Activated CD8-positive, alpha-beta memory T cell treated with anti-CD3 and anti-CD28 coated beads for 1 hour (primary cell): Measurements from ENCODE around the gene GREB1.

Source experiments
- DNase-seq, 2 donors: peaks; one replicate each; pipeline ENCODE4 v3.0.0-alpha.2; 2020; ENCODE audit warnings: low read depth in 1 of 2; ENCODE audit errors: extremely low read depth in 1 of 2

GREB1 gene

DNA sequence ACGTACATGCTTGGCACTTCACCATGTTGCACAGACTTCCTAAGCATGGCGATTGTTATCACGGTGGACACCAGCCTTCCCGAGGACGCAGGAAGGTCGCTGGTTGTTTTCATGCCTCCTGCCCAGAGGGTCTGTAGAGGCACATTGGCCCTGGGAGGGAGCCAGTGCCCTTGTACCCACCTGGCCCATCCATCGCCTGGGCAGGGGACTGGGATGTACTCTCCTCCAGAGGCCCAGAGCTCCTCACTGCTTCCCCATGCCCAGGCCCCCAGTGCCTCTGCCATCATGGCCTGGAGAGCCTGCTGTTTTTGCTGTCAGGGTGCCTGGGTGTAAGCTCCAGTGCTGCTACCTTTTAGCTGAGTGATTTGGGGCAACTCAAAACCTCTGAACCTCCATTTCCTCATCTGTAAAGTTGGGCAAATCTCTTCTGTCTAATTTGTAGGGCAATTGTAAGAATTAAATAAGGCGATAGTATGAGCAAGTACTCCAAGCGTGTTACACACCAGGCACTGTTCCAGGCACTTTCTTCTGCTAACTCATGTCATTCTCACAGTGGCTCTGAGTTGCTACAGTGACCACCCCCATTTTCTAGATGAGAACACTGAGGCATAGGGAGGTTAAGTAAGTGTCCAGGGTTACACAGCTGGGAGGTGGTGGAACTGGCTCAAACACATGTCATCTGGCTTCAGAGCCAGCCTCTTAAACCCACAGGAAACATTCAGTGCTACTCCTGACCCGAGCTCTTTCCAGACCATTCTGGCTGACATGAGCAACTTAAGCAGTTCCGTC lies 45.3 kb downstream of the GREB1 start:
- no peak for DNase-seq

DNA sequence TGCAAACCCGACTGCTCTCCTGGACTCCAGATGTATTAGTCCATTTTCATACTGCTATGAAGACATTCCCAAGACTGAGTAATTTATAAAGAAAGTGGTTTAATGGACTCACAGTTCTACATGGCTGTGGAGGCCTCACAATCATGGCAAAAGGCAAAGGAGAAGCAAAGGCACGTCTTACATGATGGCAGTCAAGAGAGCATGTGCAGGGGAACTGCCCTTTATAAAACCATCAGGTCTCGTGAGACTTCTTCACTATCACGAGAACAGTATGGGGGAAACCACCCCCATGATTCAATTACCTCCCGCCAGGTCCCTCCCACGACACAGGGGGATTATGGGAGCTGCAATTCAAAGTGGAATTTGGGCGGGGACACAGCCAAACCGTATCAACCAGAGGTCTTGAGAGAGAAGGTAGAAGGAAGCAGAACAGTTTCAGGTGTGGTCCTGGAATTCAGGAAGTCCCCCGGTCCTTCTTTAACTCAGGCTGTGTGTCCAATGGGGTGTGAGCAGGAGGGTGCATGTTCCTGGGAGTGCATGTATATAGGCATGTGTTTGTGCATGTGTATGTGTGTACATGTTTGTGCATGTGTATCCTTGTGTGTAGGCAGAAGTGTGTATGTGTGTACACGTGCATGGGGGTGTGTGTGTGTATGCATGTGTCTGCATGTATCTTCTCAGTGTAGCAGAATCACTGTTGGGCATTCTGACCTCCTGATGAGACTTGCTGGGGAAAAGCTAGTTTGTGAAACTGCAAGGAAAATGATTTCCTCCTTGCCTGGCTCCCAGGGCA lies 46.2 kb downstream of the GREB1 start:
- no peak for DNase-seq

DNA sequence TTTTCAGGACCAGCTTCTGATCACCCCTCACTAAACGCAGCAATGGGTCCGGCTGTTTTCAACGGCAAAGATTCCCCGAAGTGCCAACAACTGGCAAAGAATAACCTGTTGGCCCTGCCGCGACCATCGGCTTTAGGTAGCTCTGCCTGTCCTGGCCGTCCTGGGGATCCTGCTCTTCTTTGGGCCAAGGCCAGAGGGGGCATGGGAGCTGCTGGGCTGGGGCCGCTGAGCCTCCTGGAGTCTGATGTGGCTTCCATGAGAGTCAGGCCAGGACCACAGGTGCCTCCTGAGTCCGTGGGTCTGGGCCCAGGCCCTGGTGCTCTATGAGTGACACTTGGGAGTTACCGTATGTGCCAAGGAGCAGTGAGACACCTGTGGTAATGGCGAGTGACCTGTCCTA lies 46.9 kb downstream of the GREB1 start:
- no peak for DNase-seq

DNA sequence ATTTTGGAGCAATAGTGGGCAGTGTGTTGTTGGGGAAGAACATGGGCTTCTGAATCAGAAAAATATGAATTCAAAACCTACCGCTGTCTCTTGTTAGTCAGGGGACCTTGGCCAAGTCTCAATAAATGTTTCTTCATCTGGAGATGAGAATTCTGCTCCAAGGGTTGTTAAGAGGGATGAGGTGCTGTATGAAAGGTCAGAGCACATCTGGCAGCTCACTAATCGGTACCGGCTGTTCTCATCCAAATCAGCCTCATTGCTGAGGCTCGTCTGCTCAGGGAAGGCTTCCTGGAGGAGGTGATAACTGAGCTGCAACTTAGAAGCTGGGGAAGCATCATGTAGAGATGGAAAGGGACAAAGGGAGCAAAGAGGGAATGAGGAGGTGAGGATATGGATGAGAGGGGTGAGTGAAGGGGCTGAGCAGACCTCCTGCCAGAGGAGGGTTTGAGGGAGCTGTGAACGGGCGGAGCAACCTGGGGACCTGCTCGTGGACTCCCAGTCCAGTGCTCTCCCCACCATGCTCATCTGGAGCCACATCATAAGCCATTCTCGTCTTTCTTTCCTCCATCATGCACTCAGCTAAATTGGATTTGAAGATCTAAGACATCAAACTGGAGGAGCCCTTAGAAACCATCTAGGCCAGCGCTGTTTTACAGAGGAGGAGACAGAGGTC lies 47.4 kb downstream of the GREB1 start:
- no peak for DNase-seq

DNA sequence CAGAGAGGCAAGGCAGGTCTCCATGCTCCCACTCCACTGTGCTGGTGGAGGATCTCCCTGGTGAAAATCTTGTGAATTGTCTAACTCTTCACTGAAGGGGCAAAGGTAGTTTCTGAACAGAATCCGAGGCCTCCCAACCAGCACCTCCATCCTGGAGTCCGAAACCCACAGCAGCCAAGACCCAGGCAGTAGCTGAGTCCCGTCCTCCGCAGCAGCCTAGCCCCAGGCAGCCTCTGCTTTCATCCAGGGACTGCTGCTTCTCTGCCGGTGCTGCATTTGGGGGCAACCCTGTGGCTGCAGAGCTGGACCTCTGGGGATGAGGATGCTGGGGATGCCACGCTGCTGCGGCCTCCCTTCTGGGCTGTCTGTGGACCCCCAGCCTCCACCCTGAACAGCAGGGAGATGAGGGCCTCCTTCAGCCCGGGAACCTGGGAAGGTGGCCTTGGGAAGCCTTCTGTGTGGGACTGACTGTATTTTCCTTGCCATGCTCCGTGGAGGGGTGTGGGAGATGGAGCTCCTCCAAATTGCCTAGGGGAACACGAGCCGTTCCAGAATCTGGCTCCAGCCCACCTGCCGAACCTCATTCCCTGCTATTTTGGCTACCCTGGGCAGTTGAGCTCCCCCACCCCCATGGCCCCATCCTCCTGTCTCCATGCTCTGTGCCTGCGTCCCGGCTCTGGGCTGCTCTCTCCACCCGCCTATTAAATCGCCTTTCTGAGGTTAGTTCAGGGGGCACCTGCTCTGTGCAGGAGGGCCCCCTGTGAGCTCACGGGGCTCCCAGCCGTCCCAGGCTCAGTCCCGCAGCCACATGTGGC lies 48.2 kb downstream of the GREB1 start:
- no peak for DNase-seq

DNA sequence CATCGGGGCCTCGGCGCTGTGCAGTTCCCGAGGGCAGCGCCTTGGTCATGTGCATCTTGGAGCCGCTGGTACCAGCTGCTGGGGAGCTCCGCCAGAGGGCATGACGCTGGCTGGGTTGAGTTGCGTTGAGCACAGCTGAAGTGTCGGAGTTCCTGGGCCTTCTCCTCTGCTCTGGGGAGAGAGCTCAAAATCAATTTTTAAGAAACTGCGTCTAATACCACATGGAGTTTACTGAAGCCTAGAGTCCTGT lies 48.7 kb downstream of the GREB1 start:
- DNase-seq, result no peak

DNA sequence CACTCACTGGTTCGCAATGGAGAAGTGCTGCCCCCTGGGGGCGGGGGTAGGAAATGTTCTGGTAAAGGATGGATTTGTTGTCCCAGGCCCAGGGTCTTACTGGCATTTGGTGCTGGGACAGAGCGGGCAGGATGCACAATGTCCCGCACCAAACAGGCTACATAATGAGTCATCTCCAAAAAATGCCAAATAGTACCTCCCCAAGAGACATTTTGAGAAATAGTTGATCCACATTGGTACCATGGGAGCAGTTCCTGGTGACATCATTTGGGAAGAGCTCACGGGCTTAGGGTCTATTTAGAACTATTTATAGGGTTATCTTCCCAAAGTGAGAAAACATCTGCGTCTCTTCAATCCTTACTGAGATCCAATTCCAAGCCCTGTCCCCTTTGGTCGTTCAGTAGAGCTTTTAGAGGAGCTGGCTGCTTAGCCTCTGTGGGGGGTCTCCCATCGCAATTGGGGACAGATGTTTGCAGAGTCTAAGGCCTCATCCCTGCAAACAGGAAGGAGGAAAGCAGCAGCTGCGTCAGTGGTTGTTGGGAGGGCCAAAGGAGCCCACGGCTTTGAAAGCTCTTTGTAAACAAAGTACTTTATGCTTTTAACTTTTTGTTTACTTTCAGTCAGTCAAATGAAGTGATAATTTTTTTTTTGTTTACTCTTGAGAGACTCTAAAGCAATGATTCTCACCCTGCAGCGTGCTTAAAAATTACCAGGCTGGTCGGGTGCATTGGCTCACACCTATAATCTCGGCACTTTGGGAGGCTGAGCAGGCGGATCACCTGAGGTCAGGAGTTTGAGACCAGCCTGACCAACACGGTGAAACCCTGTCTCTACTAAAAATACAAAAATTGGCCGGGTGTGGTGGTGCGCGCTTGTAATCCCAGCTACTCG lies 49.3 kb downstream of the GREB1 start:
- DNase-seq, result peak in 1 of 2 donors; percentile 39

DNA sequence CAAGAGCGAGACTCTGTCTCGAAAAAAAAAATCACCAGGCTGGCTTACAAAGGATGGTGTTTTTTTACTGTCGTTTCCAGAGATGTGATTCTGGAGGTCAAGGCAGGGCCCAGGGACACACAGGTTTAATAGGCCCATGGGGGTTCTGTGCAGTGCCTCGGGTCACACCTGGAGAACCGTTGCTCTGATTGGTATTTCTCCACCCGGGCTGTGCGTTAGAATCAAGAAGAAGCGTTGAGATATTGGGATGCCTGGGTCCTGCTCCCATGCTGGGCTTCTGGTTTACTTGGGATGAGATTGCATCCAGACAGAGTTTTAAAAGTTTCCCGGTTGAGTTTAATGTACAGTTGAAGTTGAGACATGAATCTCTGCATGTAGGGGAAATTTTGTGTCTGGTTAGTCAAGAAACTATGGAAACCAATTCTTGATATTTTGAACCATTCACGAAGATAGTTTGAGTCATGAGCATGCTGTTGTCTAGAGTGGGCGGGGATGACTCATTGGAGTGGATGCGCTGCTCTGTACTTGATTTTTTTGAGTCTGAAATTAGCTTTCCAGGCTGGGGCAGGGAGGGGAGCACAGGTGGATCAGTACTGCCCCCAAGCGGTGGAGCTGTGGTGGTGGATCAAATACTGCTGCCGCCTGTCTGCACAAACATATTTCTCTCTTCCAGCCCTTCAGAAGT lies 50.1 kb downstream of the GREB1 start:
- peak in 1 of 2 donors; percentile 44 for DNase-seq

DNA sequence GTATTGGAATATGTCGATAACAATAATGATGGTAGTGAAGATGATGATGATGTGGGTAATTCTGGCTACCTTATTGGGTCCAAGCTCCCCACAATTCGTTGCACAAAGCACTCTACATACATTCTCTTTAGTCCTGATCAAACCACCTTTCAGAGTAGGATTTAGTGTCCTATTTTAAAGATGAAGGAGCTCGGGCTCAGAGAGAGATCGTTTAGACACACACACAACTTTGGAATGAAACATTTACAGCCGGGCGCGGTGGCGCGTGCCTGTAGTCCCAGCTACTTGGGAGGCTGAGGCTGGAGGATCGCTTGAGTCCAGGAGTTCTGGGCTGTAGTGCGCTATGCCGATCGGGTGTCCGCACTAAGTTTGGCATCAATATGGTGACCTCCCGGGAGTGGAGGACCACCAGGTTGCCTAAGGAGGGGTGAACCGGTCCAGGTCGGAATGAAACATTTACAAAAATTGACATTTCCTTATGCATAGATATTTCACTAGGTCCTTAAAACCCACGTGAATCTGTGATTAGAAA lies 50.7 kb downstream of the GREB1 start:
- DNase-seq, result no peak

DNA sequence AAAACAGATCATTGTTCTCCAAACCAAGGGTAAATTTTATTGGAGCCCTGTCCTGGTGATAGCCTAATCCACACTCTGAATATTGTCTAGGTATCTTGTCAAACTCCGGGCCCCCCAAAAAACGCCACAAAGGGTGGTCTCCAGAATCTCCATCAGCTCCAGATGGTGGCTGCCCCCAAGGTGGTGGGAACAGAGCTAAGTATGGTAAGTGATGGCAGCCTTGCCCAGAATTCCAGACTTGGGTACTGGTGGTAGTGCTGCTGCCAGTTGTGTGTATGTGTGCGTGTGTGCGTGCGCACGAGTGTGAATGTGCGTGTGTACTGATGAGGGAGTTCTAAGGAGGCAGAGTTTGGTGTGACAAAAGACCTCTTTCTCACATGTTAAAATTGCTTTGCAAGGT lies 51.2 kb downstream of the GREB1 start:
- no peak for DNase-seq

DNA sequence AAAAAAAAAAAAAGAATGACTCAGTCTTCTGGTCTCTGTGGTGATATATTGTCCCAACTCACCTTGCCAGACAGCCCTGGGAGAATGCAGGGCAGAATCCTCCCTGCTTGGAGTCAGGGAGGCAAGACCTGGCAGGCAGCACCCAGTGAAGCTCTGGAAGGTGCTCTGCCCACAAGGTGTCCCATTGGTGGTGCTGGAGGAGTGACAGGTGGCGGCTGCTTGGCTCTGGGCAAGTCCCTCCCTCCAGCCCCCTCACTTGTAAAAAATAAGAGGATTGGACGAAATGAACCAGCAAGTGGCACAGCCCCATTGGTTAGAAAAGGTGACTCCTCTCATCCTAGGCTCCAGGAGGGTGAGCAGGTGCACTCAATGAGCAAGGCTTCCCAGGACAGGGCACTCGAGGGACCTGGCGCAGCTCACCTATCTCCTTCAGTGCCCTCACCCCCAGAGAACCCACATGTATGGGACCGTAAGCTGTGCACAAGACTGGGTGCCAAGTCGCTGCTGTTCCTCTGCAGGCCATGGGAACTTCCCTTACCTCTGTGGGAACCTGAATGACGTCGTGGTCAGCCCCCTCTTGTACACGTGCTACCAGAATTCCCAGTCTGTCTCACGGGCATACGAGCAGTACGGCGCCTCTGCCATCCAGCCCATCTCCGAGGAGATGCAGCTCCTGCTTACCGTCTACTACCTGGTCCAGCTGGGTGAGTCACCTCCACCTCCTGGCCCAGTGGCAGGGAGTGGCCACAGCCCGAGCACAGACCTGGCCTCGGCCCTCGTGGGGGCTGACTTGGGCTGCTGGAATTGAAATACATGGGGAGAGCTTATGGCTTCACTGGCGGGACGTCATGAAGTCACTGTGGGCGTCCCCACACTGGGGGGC lies 54.6 kb downstream of the GREB1 start:
- DNase-seq, result no peak

DNA sequence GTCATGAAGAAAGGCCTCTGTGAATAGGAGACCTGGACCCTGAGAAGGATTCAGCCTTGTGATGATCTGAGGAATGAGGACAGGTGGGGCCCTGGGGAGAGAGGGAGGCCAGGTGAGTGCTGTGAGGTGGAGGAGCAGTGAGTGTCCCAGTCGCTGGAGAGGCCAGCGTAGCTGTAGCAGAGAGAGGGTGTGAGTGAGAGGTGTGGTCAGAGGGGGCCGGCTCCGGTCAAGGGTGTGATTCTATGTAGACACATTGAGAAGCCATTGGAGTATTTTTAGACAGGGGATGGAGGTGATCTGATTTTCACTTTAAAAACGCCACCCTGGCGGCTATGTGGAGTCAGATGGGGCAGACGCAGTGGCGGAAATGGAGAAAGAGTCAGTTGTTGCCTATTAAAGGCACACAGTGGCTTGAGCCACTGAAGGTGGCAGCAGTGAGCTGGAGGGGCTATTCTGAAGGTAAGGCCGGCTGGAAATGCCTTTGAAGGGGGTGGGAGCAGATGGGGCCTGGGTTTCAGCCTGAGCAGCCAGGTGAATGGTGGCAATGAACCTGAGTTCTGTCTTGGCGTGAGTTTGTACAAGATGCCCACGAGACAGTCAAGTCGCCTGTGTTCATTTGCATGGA lies 55.6 kb downstream of the GREB1 start:
- DNase-seq, result no peak

DNA sequence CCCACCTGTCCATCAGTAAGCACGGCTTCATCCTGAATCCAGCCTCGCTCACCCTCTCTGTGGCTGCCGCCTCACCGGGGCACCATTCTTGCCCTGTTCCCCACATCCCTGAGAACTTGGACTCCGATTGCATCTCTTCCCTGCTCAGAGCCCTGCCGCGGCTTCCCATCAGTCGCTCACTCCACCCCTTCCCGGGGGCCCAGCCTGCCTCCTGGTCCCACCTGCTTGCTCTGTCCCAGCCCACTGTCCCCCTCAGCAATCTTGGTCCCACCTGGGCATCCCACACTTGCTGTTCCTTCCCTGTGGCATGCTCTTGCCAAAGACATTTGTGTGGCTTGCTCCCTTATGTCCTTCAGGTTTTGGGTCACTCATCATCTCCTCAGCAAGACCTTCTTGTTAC lies 56.3 kb downstream of the GREB1 start:
- no peak for DNase-seq

DNA sequence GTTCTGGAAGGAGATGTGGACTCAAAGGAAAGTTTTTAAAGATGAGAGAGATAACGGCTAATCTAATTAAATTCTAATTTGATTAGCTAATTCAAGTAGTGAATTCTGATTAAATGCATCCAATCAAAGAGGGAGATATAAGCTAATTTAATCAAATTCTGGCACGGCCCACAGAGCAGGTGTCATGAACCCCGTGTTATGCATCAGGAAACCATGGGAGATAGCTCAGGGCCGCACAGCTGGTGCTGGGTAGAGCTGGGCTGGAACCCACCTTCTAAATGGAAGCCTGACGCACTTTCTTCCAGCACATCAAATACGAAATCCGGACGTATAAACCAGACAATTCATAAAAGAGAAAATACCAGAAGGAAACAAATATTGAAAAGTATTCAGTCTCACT lies 57.2 kb downstream of the GREB1 start:
- no peak for DNase-seq

DNA sequence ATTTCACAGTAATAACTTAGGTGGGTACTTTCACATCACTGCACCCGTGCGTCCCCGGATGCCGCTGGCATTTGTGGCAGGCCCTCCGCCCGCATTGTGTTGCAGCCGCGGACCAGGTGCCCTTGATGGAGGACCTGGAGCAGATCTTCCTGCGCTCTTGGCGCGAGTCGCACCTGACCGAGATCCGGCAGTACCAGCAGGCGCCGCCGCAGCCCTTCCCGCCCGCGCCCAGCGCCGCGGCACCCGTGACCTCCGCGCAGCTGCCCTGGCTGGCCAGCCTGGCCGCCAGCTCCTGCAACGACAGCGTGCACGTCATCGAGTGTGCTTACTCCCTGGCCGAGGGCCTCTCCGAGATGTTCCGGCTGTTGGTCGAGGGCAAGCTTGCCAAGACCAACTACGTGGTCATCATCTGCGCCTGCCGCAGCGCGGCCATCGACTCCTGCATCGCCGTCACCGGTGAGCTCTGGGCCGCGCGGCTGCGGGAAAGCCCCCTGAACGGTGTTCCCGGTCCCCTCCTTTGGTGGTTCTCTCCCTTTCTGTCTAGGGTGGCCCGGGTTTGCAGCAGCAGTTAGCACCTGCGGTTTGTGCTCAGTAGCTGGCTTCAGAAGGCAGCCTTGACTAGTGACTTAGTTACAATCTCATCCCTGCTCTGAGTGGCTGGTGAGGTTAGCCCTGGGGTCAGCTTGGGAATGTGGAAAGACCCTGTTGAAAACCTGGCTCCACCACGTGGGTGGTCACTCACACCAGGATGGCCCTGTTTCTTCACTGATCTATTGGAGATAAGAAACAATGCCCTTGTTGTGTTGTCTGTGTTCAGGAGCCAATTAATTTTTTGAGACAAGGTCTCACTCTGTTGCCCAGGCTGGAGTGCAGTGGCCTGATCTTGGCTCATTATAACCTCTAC lies 59.1 kb downstream of the GREB1 start:
- DNase-seq, result no peak

DNA sequence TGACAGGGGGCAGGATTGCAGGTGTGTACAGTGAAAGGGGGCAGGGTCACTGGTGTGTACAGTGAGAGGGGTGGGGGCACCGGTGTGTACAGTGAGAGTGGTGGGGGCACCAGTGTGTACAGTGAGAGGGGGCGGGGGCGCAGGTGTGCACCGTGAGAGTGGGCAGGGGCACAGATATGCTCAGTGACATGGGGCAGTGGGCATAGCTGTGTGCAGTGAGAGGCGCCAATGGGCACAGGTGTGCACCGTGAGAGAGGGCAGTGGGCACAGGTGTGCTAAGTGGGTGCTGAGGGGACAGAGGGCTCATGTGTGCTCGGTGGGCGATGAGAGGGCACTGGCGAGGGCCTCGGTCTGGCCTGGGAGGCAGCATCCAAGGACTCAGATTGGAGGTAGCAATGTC lies 63.0 kb downstream of the GREB1 start:
- no peak for DNase-seq
